Esophagus muscularis mucosa (tissue), 4 donors: ENCODE data around the gene FRZB. TPM values are rescaled to one million over a fixed set of nuclear protein-coding genes. Genes with fewer than 3 reads are reported as not detected.

Experiments
- DNase-seq: peaks from one replicate; pipeline ENCODE4 v3.0.0-alpha.2; 2017; ENCODE audit errors: extremely low spot score
- H3K27ac ChIP-seq, 4 donors: fragments of 200-600 bp; sonication (generic); replicated peaks in 1 of 4; 1 replicate in 3 of 4; 2 replicates in 1 of 4; pipeline ENCODE4 v1.5.1; 2016 to 2019; ENCODE audit warnings: mild to moderate bottlenecking in 1 of 4
- H3K27me3 ChIP-seq, 4 donors: fragments of 200-600 bp; sonication (generic); one replicate each; pipeline versions ENCODE4 v1.5.1 to v1.6.0; 2016 to 2019
- H3K36me3 ChIP-seq, 4 donors: fragments of 200-600 bp; sonication (generic); one replicate each; pipeline ENCODE4 v1.5.1; 2016 to 2019
- H3K4me1 ChIP-seq, 4 donors: fragments of 200-600 bp; sonication (generic); one replicate each; pipeline ENCODE4 v1.5.1; 2016 to 2019
- H3K4me3 ChIP-seq, 4 donors: fragments of 200-600 bp; sonication (generic); 1 replicate in 2 of 4; 2 replicates in 2 of 4; pipeline ENCODE4 v1.5.1; 2016 to 2019; ENCODE audit warnings: mild to moderate bottlenecking in 4 of 4, moderate library complexity in 1 of 4
- H3K9me3 ChIP-seq, 4 donors: fragments of 200-600 bp; sonication (generic); 1 replicate in 3 of 4; 2 replicates in 1 of 4; pipeline ENCODE4 v1.5.1; 2016 to 2019
- CTCF ChIP-seq, 3 experiments: fragments of 200-600 bp in 2 of 3; fragments of 450-650 bp in 1 of 3; sonication (generic) in 2 of 3; IDR thresholded peaks; one replicate each; pipeline ENCODE4 v1.5.1; 2017 to 2019; ENCODE audit warnings: antibody characterized with exemption in 3 of 3, mild to moderate bottlenecking in 2 of 3, moderate library complexity in 1 of 3
- EP300 ChIP-seq: sonication (generic); formaldehyde crosslinking; IDR thresholded peaks from one replicate; pipeline ENCODE4 v1.6.1; 2017; ENCODE audit warnings: antibody characterized with exemption
- POLR2A ChIP-seq: fragments of 450-650 bp; IDR thresholded peaks from one replicate; pipeline ENCODE4 v1.6.1; 2017; ENCODE audit warnings: antibody characterized with exemption, moderate library complexity, mild to moderate bottlenecking, low read depth
- POLR2AphosphoS5 ChIP-seq, 2 donors: sonication (generic); formaldehyde crosslinking; IDR thresholded peaks; one replicate each; pipeline ENCODE4 v1.6.1; 2017; ENCODE audit warnings: antibody characterized with exemption in 2 of 2
- WGBS: methylation state at CpG from one replicate; pipeline ENCODE4 v1.1.5; 2018; 5-methylcytosine and 5-hydroxymethylcytosine counted together
- intact Hi-C: fragments of 100-400 bp; cut with DNase I; formaldehyde crosslinking; loops from one replicate; pipeline ENCODE4 v1.15.1; 2023
- total RNA-seq, 4 donors: library from RNA; depleted of rRNA; stranded (reverse); fragments of >200 nt; gene quantifications; one replicate each; pipeline versions ENCODE4 v1.1.0 to v1.2.1, GENCODE V29; 2016

Gene FRZB
- total RNA-seq, result 10 to 100 TPM; 10.1 to 46.9 (median 13.1) TPM

- H3K9me3 ChIP-seq, result no peaks in the 10 kb centered on the region
- no peaks in the 10 kb centered on the region for H3K36me3 ChIP-seq
- intact Hi-C loops, result no loop called here
- TF ChIP-seq POLR2AphosphoS5 (IDR thresholded peaks at IDR 0.05), result peak; percentile 28 to 40
- TF ChIP-seq EP300, result no peak
- H3K4me3 ChIP-seq, result peak within 1 kb of the TSS; percentile 56 to 64 (median 57)
- H3K27ac ChIP-seq, result peak within 1 kb of the TSS; percentile 68 to 80 (median 75)
- WGBS, result 10% methylated on average over 32 of the region's 57 CpGs
- H3K27me3 ChIP-seq, result no peaks in the 10 kb centered on the region
- peaks cover 9 to 61% (median 49%) of the 10 kb centered on the region in 4 donors for H3K4me1 ChIP-seq
- DNase-seq, result no peak
These were observed at the start of gene FRZB for GRCh38 chr2:182866461-182867406. Gene FRZB, minus strand, starts transcription at chr2:182866637. Its CDS starts 85 bp downstream, at chr2:182866552.

GRCh38 chr2:182915369-182916326 is 49.2 kb upstream of the FRZB start:
- Histone ChIP-seq H3K9me3 (no peaks in the 10 kb centered on the region), H3K4me1 (peaks cover 8 to 76% (median 35%) of the 10 kb centered on the region in 4 donors), H3K27ac (peak overlapping the region; percentile 63 to 74 (median 73)), H3K36me3 (peaks cover 0 to 49% (median 25%) of the 10 kb centered on the region in 4 donors), H3K4me3 (no peak overlapping the region), H3K27me3 (no peaks in the 10 kb centered on the region)
- intact Hi-C loops, result no loop called here
- DNase-seq, result no peak
- TF ChIP-seq EP300, result peak; percentile 41
- peak in 1 of 2 donors; percentile 31 for TF ChIP-seq POLR2AphosphoS5 (IDR thresholded peaks at IDR 0.05)
- TF ChIP-seq POLR2A, result no peak
- no peak for TF ChIP-seq CTCF (IDR thresholded peaks at IDR 0.05)
- 47% methylated on average over 6 of the region's 6 CpGs for WGBS

GRCh38 chr2:182914852-182915251 is 48.4 kb upstream of the FRZB start:
- Histone ChIP-seq H3K36me3 (peaks cover 0 to 49% (median 25%) of the 10 kb centered on the region in 4 donors), H3K4me3 (no peak overlapping the region), H3K27ac (peak overlapping the region; percentile 63 to 74 (median 73)), H3K4me1 (peaks cover 8 to 72% (median 35%) of the 10 kb centered on the region in 4 donors), H3K9me3 (no peaks in the 10 kb centered on the region), H3K27me3 (no peaks in the 10 kb centered on the region)
- DNase-seq, result no peak
- TF ChIP-seq EP300 (no peak), POLR2A (no peak), CTCF (IDR thresholded peaks at IDR 0.05) (no peak), POLR2AphosphoS5 (IDR thresholded peaks at IDR 0.05) (no peak)
- 80% methylated on average over 1 of the region's 1 CpG for WGBS
- intact Hi-C loops, result no loop called here

- Histone ChIP-seq H3K9me3 (no peaks in the 10 kb centered on the region), H3K36me3 (peaks cover 0 to 45% (median 24%) of the 10 kb centered on the region in 4 donors), H3K4me1 (peaks cover 8 to 70% (median 35%) of the 10 kb centered on the region in 4 donors), H3K27ac (no peak overlapping the region), H3K4me3 (no peak overlapping the region), H3K27me3 (no peaks in the 10 kb centered on the region)
- DNase-seq, result no peak
- TF ChIP-seq EP300, result no peak
- no peak for TF ChIP-seq POLR2A
- TF ChIP-seq POLR2AphosphoS5 (IDR thresholded peaks at IDR 0.05), result no peak
- whole genome bisulfite sequencing, result 95% methylated on average over 1 of the region's 1 CpG
- intact Hi-C loops, result no loop called here
These were observed 46.6 kb upstream of the FRZB start for GRCh38 chr2:182913064-182913463.

GRCh38 chr2:182912518-182912915 is 46.1 kb upstream of the FRZB start:
- peaks cover 0 to 43% (median 23%) of the 10 kb centered on the region in 4 donors for H3K36me3 ChIP-seq

More at GRCh38 chr2:182912518-182912915, 46.1 kb upstream of the FRZB start:
- Histone ChIP-seq H3K4me3 (no peak overlapping the region), H3K4me1 (peaks cover 8 to 68% (median 37%) of the 10 kb centered on the region in 4 donors), H3K27me3 (no peaks in the 10 kb centered on the region), H3K27ac (no peak overlapping the region), H3K9me3 (no peaks in the 10 kb centered on the region)
- no peak for TF ChIP-seq POLR2A
- no peak for TF ChIP-seq CTCF (IDR thresholded peaks at IDR 0.05)
- no peak for TF ChIP-seq EP300
- TF ChIP-seq POLR2AphosphoS5 (IDR thresholded peaks at IDR 0.05), result no peak
- WGBS, result 74% methylated on average over 3 of the region's 3 CpGs
- no peak for DNase-seq
- intact Hi-C loops, result no loop called here
